DND-41 (cell line): Measurements from ENCODE around the gene KCTD21.

Source experiments
- ATAC-seq: fragments of 200-7000 bp; cut with Tn5 transposase; 3 replicates; pipeline ENCODE4 v1.9.1; 2021; ENCODE audit warnings: low read depth; ENCODE audit not compliant: insufficient read depth
- DNase-seq: peaks from one replicate; pipeline ENCODE4 v3.0.0-alpha.2; 2020
- H2AFZ ChIP-seq: 2 replicates; pipeline ENCODE4 v1.6.0; 2012; ENCODE audit warnings: low read depth, low read length
- H3K27ac ChIP-seq: 2 replicates; pipeline ENCODE4 v1.5.1; 2012; ENCODE audit warnings: low read length, inconsistent platforms
- H3K27me3 ChIP-seq: fragments of 200-600 bp; sonication (generic); 2 replicates; pipeline ENCODE4 v1.6.0; 2012; ENCODE audit warnings: low read length, mild to moderate bottlenecking, inconsistent platforms; ENCODE audit not compliant: insufficient read depth, poor library complexity
- H3K36me3 ChIP-seq: 2 replicates; pipeline ENCODE4 v1.5.1; 2012; ENCODE audit warnings: low read length, inconsistent platforms; ENCODE audit not compliant: insufficient read depth
- H3K4me1 ChIP-seq: 2 replicates; pipeline ENCODE4 v1.5.1; 2012; ENCODE audit warnings: mild to moderate bottlenecking, low read length; ENCODE audit not compliant: insufficient read depth
- H3K4me2 ChIP-seq: 2 replicates; pipeline ENCODE4 v1.6.0; 2012; ENCODE audit warnings: mild to moderate bottlenecking, moderate library complexity, low read length, inconsistent platforms; ENCODE audit not compliant: insufficient read depth
- H3K4me3 ChIP-seq, 2 experiments: fragments of 200-600 bp in 1 of 2; shearing (Covaris generic) in 1 of 2; 2 replicates each; pipeline ENCODE4 v1.5.1; 2012 to 2016; ENCODE audit warnings: inconsistent platforms in 2 of 2, low read length in 2 of 2, mild to moderate bottlenecking in 2 of 2, low read depth in 1 of 2, moderate library complexity in 1 of 2
- H3K79me2 ChIP-seq: 2 replicates; pipeline ENCODE4 v1.6.0; 2012; ENCODE audit warnings: low read length, inconsistent platforms; ENCODE audit not compliant: insufficient read depth
- H3K9ac ChIP-seq: 2 replicates; pipeline ENCODE4 v1.6.0; 2012; ENCODE audit warnings: low read depth, mild to moderate bottlenecking, inconsistent platforms, low read length, moderate library complexity
- H3K9me3 ChIP-seq: 2 replicates; pipeline ENCODE4 v1.5.1; 2012; ENCODE audit warnings: low read length, moderate library complexity, mild to moderate bottlenecking, inconsistent platforms; ENCODE audit not compliant: insufficient read depth, severe bottlenecking
- H4K20me1 ChIP-seq: 2 replicates; pipeline ENCODE4 v1.6.0; 2012; ENCODE audit warnings: low read length; ENCODE audit not compliant: insufficient read depth
- EZH2 ChIP-seq: IDR thresholded peaks from 3 replicates; pipeline ENCODE4 v1.6.1; 2012; ENCODE audit warnings: borderline replicate concordance, low read depth, mild to moderate bottlenecking, moderate library complexity, low read length, inconsistent platforms; ENCODE audit not compliant: severe bottlenecking
- TF ChIP-seq, protein P1 (sequence below): IDR thresholded peaks from 2 replicates; pipeline ENCODE4 v1.5.1; 2012; ENCODE audit warnings: borderline replicate concordance, low read length, moderate library complexity, mild to moderate bottlenecking; ENCODE audit not compliant: poor library complexity, severe bottlenecking; ENCODE audit errors: extremely low read depth

KCTD21 gene

DNA sequence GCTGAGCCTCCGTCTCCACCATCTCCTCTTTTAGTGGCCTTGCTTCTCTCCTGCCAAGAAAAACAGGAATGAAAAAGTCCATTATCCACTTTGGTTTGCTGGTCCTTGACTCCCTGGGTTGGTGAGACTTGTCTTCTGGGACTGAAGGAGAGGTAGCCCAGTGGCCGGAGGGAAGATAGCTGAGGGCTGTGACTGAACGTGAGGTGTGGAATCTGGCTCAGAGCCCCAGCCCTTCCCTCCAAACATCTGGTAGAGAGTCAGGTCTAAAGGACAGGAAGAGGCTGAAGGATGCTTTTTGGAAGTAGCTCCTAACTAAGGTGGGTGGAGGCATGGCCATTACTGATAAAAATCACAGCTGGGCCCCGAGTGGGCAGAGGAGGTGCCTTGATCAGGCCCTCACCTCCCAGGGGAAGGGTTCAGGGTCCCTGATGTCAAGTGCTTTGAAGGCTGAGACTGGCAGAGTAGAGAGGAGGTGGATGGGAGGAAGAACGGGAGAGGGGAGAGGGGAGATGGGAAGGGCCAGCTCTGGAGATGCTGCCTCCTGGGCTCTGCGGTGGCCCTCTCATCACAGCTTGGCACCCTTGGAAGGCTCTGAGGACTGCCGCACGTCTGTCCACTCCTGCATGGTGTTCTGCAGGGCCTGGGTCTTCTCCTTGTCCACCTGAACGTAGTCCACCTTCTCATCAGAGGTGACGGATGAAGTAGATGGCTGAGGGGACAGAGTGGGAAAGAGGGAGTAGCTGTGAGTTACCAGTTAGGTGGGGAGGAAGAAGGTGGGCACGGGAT is 30.5 kb upstream of the KCTD21 start:
- Histone ChIP-seq H4K20me1 (no peaks in the 10 kb centered on the region), H3K4me3 (no peak overlapping the region), H3K9ac (no peak overlapping the region), H3K9me3 (no peaks in the 10 kb centered on the region), H3K27me3 (no peaks in the 10 kb centered on the region), H3K27ac (peak overlapping the region; percentile 30; the same call in 1 of the 2 replicates), H3K4me1 (peaks cover 20% of the 10 kb centered on the region), H3K36me3 (peaks cover 96% of the 10 kb centered on the region), H2AFZ (no peak overlapping the region), H3K79me2 (peaks cover 9% of the 10 kb centered on the region), H3K4me2 (no peak overlapping the region)
- no peak for ATAC-seq
- TF ChIP-seq, protein P1, sequence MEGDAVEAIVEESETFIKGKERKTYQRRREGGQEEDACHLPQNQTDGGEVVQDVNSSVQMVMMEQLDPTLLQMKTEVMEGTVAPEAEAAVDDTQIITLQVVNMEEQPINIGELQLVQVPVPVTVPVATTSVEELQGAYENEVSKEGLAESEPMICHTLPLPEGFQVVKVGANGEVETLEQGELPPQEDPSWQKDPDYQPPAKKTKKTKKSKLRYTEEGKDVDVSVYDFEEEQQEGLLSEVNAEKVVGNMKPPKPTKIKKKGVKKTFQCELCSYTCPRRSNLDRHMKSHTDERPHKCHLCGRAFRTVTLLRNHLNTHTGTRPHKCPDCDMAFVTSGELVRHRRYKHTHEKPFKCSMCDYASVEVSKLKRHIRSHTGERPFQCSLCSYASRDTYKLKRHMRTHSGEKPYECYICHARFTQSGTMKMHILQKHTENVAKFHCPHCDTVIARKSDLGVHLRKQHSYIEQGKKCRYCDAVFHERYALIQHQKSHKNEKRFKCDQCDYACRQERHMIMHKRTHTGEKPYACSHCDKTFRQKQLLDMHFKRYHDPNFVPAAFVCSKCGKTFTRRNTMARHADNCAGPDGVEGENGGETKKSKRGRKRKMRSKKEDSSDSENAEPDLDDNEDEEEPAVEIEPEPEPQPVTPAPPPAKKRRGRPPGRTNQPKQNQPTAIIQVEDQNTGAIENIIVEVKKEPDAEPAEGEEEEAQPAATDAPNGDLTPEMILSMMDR = no peak
- TF ChIP-seq EZH2 = no peak
- no peak for DNase-seq

DNA sequence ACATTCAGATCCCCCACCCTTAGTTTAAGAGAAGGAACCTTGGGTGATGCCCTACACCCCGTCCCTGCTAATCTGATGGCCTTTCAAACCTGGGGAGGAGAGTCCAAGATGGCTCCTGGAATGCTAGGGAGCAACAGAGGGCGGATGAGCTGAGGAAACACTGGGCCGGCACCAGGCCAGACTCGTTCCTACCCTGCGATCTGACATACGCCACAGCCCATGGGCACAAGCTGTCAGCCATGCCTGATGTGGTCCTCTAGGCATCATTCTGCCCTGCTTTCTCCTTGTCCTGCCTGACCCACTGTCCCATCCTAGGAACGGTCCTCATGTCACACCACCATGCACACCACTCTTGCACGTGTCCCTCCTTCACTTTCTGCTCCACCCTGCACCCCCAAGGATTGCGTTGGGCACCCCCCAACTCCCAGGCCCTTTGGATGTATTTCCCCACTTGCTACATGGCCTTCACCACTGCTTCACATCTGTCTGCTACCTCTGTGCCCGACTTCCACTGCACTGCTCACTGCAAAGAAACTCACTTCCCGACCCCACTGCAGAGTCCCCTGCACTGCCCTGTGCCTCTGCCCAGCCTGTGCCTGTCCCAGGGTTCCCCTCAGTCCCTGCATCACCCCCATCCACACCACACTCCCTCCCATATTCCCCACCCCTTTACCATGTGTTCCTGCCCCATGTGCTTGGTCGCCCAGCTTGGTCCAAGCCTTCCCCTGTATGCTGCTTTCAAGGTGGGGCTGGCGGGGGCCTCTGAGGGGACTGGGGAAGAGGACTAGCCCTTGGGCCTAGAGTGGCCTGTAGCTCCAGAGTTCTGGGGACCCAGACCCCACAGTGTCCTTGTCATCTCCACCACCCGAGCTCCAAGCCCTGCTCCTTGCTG is 29.5 kb upstream of the KCTD21 start:
- Histone ChIP-seq H3K9me3 (no peaks in the 10 kb centered on the region), H3K9ac (no peak overlapping the region), H3K27me3 (no peaks in the 10 kb centered on the region), H2AFZ (no peak overlapping the region), H3K79me2 (peaks cover 3% of the 10 kb centered on the region; the same call in 1 of the 2 replicates), H3K27ac (peak overlapping the region; percentile 30), H4K20me1 (0 out of 2 replicates have a peak, but pooled peaks cover 4% of the 10 kb centered on the region), H3K4me2 (no peak overlapping the region), H3K36me3 (peaks cover 96% of the 10 kb centered on the region), H3K4me3 (no peak overlapping the region), H3K4me1 (peaks cover 20% of the 10 kb centered on the region)
- TF ChIP-seq EZH2 = no peak
- TF ChIP-seq, protein P1 = no peak
- no peak for DNase-seq
- no peak for ATAC-seq

DNA sequence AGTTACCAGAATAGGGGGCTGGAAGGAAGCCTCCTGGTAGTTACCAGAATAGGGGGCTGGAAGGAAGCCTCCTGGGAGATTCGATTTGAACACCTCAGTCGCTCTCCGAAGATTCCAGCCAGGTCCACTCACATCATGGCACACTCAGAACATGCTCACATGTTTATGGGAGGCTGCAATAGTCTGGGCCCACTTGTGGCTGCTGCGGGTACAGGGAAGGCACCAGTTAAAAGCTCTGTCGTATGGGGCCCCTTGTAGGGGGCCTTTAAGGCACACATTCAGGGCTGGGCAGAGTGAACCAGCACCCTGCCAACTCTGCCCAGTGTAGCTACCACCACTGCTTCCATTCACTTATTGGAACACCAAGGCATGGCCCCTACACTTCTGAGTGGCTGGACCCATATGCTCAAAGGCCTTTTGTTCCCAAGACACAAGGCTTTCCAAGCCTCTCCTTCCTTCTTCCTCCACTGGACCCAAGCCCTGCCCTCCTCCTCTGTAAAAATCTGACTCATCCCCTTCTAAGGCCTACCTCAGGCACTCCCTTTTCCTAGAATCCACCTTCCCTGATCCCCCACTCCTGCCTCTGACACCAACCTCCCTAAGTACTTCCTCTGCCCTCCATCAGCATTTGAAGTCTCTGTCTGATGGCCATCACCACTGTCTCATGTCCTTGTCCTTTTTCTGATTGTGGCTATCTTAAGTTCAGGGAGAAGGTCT is 28.3 kb upstream of the KCTD21 start:
- no peaks in the 10 kb centered on the region for H3K27me3 ChIP-seq
- H3K27ac ChIP-seq = peak overlapping the region; percentile 44
- H3K4me1 ChIP-seq = peaks cover 20% of the 10 kb centered on the region
- no peak overlapping the region for H2AFZ ChIP-seq
- H3K9me3 ChIP-seq = no peaks in the 10 kb centered on the region
- H3K4me3 ChIP-seq = no peak overlapping the region
- TF ChIP-seq, protein P1 = no peak
- no peak for TF ChIP-seq EZH2
- H4K20me1 ChIP-seq = 0 out of 2 replicates have a peak, but pooled peaks cover 4% of the 10 kb centered on the region
- DNase-seq = no peak
- H3K9ac ChIP-seq = no peak overlapping the region
- H3K36me3 ChIP-seq = peaks cover 90% of the 10 kb centered on the region
- H3K4me2 ChIP-seq = no peak overlapping the region
- 0 out of 3 replicates have a peak, but pooled peaks have one; percentile 10 for ATAC-seq
- peaks cover 3% of the 10 kb centered on the region; the same call in 1 of the 2 replicates for H3K79me2 ChIP-seq
